ENCODE data around the gene DENND2C.

The DENND2C gene

DNA sequence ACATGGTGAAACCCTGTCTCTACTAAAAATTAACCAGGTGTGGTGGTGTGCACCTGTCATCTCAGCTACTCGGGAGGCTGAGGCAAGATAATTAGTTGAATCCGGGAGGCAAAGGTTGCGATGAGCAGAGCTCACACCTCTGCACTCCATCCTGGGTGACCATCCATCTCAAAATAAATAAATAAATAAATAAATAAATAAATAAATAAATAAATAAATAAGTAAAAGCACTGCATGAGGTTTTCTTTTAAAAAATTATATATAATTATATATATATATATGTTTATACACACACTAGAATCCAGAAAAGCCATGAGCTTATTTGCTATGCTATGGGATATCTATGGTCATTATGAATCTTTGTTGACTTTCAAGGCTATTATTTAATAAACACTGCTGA, 23.1 kb upstream of the DENND2C start:
- Histone ChIP-seq H3K4me1 (ENCODE audit: control insufficient read depth in 1 of 2, insufficient read depth in 1 of 2, low read depth in 1 of 2, low read length in 1 of 2) (no peaks in the 10 kb centered on the region), H3K4me3 (ENCODE audit: low read depth in 1 of 2, low read length in 1 of 2) (no peak overlapping the region), H3K27me3 (peaks cover 39% of the 10 kb centered on the region), H3K9me3 (no peaks in the 10 kb centered on the region), H3K27ac (no peak overlapping the region), H3K36me3 (no peaks in the 10 kb centered on the region)
- TF ChIP-seq, protein P1, sequence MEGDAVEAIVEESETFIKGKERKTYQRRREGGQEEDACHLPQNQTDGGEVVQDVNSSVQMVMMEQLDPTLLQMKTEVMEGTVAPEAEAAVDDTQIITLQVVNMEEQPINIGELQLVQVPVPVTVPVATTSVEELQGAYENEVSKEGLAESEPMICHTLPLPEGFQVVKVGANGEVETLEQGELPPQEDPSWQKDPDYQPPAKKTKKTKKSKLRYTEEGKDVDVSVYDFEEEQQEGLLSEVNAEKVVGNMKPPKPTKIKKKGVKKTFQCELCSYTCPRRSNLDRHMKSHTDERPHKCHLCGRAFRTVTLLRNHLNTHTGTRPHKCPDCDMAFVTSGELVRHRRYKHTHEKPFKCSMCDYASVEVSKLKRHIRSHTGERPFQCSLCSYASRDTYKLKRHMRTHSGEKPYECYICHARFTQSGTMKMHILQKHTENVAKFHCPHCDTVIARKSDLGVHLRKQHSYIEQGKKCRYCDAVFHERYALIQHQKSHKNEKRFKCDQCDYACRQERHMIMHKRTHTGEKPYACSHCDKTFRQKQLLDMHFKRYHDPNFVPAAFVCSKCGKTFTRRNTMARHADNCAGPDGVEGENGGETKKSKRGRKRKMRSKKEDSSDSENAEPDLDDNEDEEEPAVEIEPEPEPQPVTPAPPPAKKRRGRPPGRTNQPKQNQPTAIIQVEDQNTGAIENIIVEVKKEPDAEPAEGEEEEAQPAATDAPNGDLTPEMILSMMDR (IDR thresholded peaks at IDR 0.05): no peak

DNA sequence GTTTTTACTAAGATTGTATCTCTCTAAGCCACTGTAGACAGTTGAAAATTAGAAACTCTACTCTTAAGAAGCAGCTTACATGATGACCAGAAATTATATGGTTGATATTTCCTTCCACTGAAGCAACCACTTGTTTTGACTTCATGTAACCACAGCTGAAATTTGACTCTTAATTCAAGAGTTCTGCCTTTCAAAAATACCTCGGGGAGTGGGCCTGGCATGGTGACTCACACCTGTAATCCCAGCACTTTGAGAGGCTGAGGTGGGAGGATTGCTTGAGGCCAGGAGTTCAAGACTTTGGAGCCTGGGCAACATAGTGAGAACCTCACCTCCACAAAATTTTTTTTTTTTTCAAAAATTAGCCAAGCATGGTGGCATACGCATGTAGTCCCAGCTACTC, 21.2 kb upstream of the DENND2C start:
- Histone ChIP-seq H3K27ac (no peak overlapping the region), H3K9me3 (no peaks in the 10 kb centered on the region)

DNA sequence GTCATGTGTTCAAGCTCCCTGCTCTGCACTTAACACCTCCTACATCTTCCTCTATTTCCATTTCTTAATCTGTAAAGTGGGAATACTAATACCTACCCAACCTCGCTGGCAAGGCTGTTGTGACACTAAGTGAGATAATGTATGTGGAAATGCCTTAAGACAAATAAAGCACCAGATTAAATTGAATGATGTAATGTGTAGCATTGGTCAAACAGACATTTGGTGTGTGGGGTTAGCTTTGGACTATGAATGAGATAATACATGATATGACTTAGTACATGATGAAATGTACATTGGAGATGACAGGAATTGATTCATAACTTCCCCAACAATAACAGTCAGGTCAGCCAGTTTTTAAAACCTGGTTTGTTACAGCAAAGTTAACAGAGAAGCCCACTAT, 20.3 kb upstream of the DENND2C start:
- Histone ChIP-seq H3K4me3 (ENCODE audit: low read depth in 1 of 2, low read length in 1 of 2) (no peak overlapping the region), H3K36me3 (no peaks in the 10 kb centered on the region), H3K27me3 (peaks cover 62% of the 10 kb centered on the region), H3K27ac (no peak overlapping the region), H3K4me1 (ENCODE audit: control insufficient read depth in 1 of 2, insufficient read depth in 1 of 2, low read depth in 1 of 2, low read length in 1 of 2) (no peaks in the 10 kb centered on the region), H3K9me3 (no peaks in the 10 kb centered on the region)
- TF ChIP-seq, protein P1 (IDR thresholded peaks at IDR 0.05): no peak

More for the DNA sequence above, 21.2 kb upstream of the DENND2C start:
- Histone ChIP-seq H3K4me1 (ENCODE audit: control insufficient read depth in 1 of 2, insufficient read depth in 1 of 2, low read depth in 1 of 2, low read length in 1 of 2) (no peaks in the 10 kb centered on the region), H3K36me3 (no peaks in the 10 kb centered on the region), H3K27me3 (peaks cover 56% of the 10 kb centered on the region), H3K4me3 (ENCODE audit: low read depth in 1 of 2, low read length in 1 of 2) (no peak overlapping the region)
- TF ChIP-seq, protein P1 (IDR thresholded peaks at IDR 0.05): no peak

DNA sequence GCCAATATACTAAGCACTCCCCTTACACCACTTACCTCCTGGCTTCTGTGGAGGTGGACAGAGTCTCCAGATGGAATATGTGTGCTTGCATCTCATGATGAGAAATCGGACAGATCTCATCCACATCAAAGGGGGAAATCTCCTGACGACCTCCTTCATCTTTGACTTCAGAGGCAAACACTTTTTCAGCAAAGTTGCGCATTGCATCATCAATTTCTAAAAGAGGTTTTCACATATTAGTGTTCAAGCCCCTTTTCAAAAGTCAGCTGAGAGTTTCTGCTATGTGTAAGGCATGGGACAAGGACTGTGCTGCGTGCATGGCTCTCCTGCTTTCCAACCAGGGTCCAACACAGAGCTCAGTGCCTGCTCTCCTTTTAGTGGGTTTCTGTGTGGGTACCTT, 18.7 kb upstream of the DENND2C start:
- Histone ChIP-seq H3K27ac (no peak overlapping the region), H3K4me3 (ENCODE audit: low read depth in 1 of 2, low read length in 1 of 2) (no peak overlapping the region), H3K36me3 (no peaks in the 10 kb centered on the region), H3K27me3 (peaks cover 64% of the 10 kb centered on the region), H3K4me1 (ENCODE audit: control insufficient read depth in 1 of 2, insufficient read depth in 1 of 2, low read depth in 1 of 2, low read length in 1 of 2) (no peaks in the 10 kb centered on the region), H3K9me3 (no peaks in the 10 kb centered on the region)
- TF ChIP-seq, protein P1 (IDR thresholded peaks at IDR 0.05): no peak

DNA sequence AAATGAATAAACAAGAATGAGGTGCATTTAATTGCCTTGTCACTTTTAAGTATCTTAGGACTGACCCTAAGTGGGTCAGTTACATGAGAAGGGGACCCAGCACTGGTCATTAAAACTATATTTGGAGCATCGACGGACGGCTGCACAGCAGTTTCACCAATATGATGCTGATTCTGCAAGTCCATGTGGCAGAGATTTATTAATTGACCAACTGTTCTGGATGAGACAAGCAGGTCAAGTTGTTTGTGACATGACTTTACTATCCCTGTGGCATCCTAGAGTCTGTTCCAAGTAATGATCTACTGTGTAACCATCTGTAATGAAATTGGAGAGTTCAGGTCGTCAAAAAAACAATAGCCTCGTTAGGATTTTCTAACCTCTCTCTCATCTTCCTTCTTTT, 16.0 kb upstream of the DENND2C start:
- Histone ChIP-seq H3K27me3 (peaks cover 83% of the 10 kb centered on the region), H3K9me3 (no peaks in the 10 kb centered on the region), H3K27ac (no peak overlapping the region), H3K36me3 (no peaks in the 10 kb centered on the region), H3K4me1 (ENCODE audit: control insufficient read depth in 1 of 2, insufficient read depth in 1 of 2, low read depth in 1 of 2, low read length in 1 of 2) (no peaks in the 10 kb centered on the region), H3K4me3 (ENCODE audit: low read depth in 1 of 2, low read length in 1 of 2) (no peak overlapping the region)
- TF ChIP-seq, protein P1 (IDR thresholded peaks at IDR 0.05): no peak

DNA sequence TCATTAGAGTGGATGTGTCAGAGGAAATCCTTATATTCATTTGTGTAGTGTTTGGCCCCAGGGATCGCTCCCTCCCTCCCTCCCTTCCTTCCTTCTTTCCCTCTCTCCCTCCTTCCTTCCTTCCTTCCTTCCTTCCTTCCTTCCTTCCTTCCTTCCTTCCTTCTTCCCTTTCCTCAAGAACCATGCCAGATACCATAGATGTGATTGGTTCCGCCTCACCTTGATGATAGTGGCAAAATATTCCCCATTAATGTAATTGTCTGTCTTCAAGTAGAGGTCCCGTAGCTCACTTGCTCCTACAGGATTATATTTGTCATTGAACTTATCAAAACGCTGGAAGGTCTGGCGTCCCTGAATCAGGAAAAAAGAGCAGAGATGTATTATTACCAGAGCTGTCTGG, 7.8 kb upstream of the DENND2C start:
- TF ChIP-seq, protein P1 (IDR thresholded peaks at IDR 0.05): no peak
- peaks cover 78% of the 10 kb centered on the region for H3K27me3 ChIP-seq
- no peaks in the 10 kb centered on the region for H3K9me3 ChIP-seq
- H3K36me3 ChIP-seq: no peaks in the 10 kb centered on the region
- no peaks in the 10 kb centered on the region for H3K4me1 ChIP-seq (ENCODE audit: control insufficient read depth in 1 of 2, insufficient read depth in 1 of 2, low read depth in 1 of 2, low read length in 1 of 2)
- H3K27ac ChIP-seq: no peak overlapping the region
- no peak overlapping the region for H3K4me3 ChIP-seq (ENCODE audit: low read depth in 1 of 2, low read length in 1 of 2)
